C4-2B (cell line): ENCODE measurements around the gene DCAF6.

Experiments used
- CTCF ChIP-seq: fragments of 450-650 bp; conservative IDR thresholded peaks from 2 replicates; pipeline ENCODE4 v1.5.1; 2017; ENCODE audit warnings: mild to moderate bottlenecking
- ZFX ChIP-seq: fragments of 450-650 bp; IDR thresholded peaks from 2 replicates; pipeline ENCODE4 v1.6.1; 2017

- TF ChIP-seq CTCF (no peak), ZFX (no peak)
Measured at GRCh38 chr1:167974698-167975097, 38.2 kb downstream of the DCAF6 start.
